ENCODE data around the gene MAGEE2. TPM values are rescaled to one million over a fixed set of nuclear protein-coding genes. Genes with fewer than 3 reads are reported as not detected.
"Not testable (repeated sequence)": the region's sequence is repeated elsewhere in the genome, so short reads cannot be mapped to it uniquely, and the experiment has no call there.

The MAGEE2 gene, protein sequence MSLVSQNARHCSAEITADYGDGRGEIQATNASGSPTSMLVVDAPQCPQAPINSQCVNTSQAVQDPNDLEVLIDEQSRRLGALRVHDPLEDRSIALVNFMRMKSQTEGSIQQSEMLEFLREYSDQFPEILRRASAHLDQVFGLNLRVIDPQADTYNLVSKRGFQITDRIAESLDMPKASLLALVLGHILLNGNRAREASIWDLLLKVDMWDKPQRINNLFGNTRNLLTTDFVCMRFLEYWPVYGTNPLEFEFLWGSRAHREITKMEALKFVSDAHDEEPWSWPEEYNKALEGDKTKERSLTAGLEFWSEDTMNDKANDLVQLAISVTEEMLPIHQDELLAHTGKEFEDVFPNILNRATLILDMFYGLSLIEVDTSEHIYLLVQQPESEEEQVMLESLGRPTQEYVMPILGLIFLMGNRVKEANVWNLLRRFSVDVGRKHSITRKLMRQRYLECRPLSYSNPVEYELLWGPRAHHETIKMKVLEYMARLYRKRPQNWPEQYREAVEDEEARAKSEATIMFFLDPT
- not detected in 2 replicates for total RNA-seq (2012; rRNA removed)

GRCh38 chrX:75784680-75785491 is at the start of gene MAGEE2:
TSS of gene MAGEE2 (minus strand) at chrX:75785254. CDS start at chrX:75785051, 203 bp downstream.
- H3K4me3 ChIP-seq (ENCODE audit: low read length), result no peak within 1 kb of the TSS

GRCh38 chrX:75786290-75786689 is 1.2 kb upstream of the MAGEE2 start:
- no peak overlapping the region for H3K4me3 ChIP-seq (ENCODE audit: low read length)
- H3K9me3 ChIP-seq (replicated peaks; ENCODE audit: low read length), result no peaks in the 10 kb centered on the region
- no peaks in the 10 kb centered on the region for H3K36me3 ChIP-seq (ENCODE audit: insufficient read depth, low read length)
- H3K4me1 ChIP-seq (ENCODE audit: control insufficient read depth, insufficient read depth, low read length), result no peaks in the 10 kb centered on the region
- H3K9ac ChIP-seq (ENCODE audit: low read depth, low read length), result no peak overlapping the region
- H3K27me3 ChIP-seq (ENCODE audit: control insufficient read depth, insufficient read depth, low read length), result no peaks in the 10 kb centered on the region
- H3K4me2 ChIP-seq (ENCODE audit: low read length), result no peak overlapping the region

More at GRCh38 chrX:75784680-75785491, at the start of gene MAGEE2:
- Histone ChIP-seq H3K36me3 (ENCODE audit: insufficient read depth, low read length) (no peaks in the 10 kb centered on the region), H3K4me2 (ENCODE audit: low read length) (no peak within 1 kb of the TSS), H3K27me3 (ENCODE audit: control insufficient read depth, insufficient read depth, low read length) (no peaks in the 10 kb centered on the region), H3K4me1 (ENCODE audit: control insufficient read depth, insufficient read depth, low read length) (no peaks in the 10 kb centered on the region), H3K9me3 (replicated peaks; ENCODE audit: low read length) (no peaks in the 10 kb centered on the region), H3K9ac (ENCODE audit: low read depth, low read length) (no peak within 1 kb of the TSS)

- Histone ChIP-seq H3K4me3 (ENCODE audit: low read length) (no peak overlapping the region), H3K9ac (ENCODE audit: low read depth, low read length) (no peak overlapping the region), H3K4me2 (ENCODE audit: low read length) (no peak overlapping the region), H3K36me3 (ENCODE audit: insufficient read depth, low read length) (no peaks in the 10 kb centered on the region), H3K9me3 (replicated peaks; ENCODE audit: low read length) (no peaks in the 10 kb centered on the region), H3K4me1 (ENCODE audit: control insufficient read depth, insufficient read depth, low read length) (no peaks in the 10 kb centered on the region), H3K27me3 (ENCODE audit: control insufficient read depth, insufficient read depth, low read length) (no peaks in the 10 kb centered on the region)
Measured at GRCh38 chrX:75781611-75782010, 3.4 kb downstream of the MAGEE2 start.

DNA sequence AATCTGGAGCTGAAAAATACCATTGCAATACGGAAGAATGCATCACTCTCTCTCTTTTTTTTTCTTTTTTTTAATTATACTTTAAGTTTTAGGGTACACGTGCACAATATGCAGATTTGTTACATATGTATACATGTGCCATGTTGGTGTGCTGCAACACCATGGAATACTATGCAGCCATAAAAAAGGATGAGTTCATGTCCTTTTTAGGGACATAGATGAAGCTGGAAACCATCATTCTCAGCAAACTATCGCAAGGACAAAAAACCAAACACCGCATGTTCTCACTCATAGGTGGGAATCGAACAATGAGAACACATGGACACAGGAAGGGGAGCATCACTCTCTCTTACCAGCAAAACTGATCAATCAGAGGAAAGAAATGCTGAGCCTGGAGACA is 17.0 kb downstream of the MAGEE2 start:
- H3K27me3 ChIP-seq (ENCODE audit: control insufficient read depth, insufficient read depth, low read length); H3K4me1 ChIP-seq (ENCODE audit: control insufficient read depth, insufficient read depth, low read length); H3K36me3 ChIP-seq (ENCODE audit: insufficient read depth, low read length); H3K4me2 ChIP-seq (ENCODE audit: low read length); H3K9me3 ChIP-seq (replicated peaks; ENCODE audit: low read length); H3K4me3 ChIP-seq (ENCODE audit: low read length); H3K9ac ChIP-seq (ENCODE audit: low read depth, low read length): not testable (repeated sequence)

DNA sequence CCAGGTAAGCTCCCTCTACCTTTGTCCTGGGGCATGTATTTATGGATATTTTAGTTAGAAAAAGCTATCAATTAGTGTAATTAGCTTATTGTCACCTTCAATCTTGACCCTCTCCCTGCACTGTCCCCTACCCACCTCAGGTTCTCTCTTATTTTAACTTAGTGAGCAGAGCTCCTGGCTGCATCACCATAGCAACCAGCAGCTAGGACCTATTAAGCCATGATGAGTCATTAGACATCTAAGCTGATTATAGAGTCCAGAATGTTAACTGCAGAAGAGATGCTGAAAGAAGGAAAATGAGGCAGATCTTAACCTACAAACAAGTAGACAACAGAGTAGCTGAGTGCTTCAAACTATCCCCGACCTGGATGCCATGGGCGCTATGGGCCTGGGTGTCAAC is 36.6 kb downstream of the MAGEE2 start:
- Histone ChIP-seq H3K4me2 (ENCODE audit: low read length) (no peak overlapping the region), H3K9ac (ENCODE audit: low read depth, low read length) (no peak overlapping the region), H3K9me3 (replicated peaks; ENCODE audit: low read length) (no peaks in the 10 kb centered on the region), H3K27me3 (ENCODE audit: control insufficient read depth, insufficient read depth, low read length) (no peaks in the 10 kb centered on the region), H3K36me3 (ENCODE audit: insufficient read depth, low read length) (no peaks in the 10 kb centered on the region), H3K4me1 (ENCODE audit: control insufficient read depth, insufficient read depth, low read length) (no peaks in the 10 kb centered on the region), H3K4me3 (ENCODE audit: low read length) (no peak overlapping the region)

GRCh38 chrX:75746891-75747639 is 38.0 kb downstream of the MAGEE2 start:
- H3K4me2 ChIP-seq (ENCODE audit: low read length), result peak overlapping the region; percentile 85
- no peaks in the 10 kb centered on the region for H3K36me3 ChIP-seq (ENCODE audit: insufficient read depth, low read length)
- H3K27me3 ChIP-seq (ENCODE audit: control insufficient read depth, insufficient read depth, low read length), result no peaks in the 10 kb centered on the region
- no peaks in the 10 kb centered on the region for H3K4me1 ChIP-seq (ENCODE audit: control insufficient read depth, insufficient read depth, low read length)
- H3K9me3 ChIP-seq (replicated peaks; ENCODE audit: low read length), result no peaks in the 10 kb centered on the region
- H3K9ac ChIP-seq (ENCODE audit: low read depth, low read length), result peak overlapping the region; percentile 52
- H3K4me3 ChIP-seq (ENCODE audit: low read length), result peak overlapping the region; percentile 75

Data from skeletal muscle satellite cell (primary cell).